GM19025 (cell line): Measurements from ENCODE around the gene EYS.
"Not testable (repeated sequence)": the region's sequence is repeated elsewhere in the genome, so short reads cannot be mapped to it uniquely, and the experiment has no call there.

ENCODE experiments used
- ATAC-seq: cut with Tn5 transposase; IDR thresholded peaks from one replicate; pipeline ENCODE4 v1.9.1; 2021; ENCODE audit warnings: mild to moderate bottlenecking, low read depth, moderate library complexity; ENCODE audit not compliant: unreplicated experiment

The EYS gene

GRCh38 chr6:65637289-65638046, 69.6 kb downstream of the EYS start:
- no peak for ATAC-seq

GRCh38 chr6:65633501-65633900, 73.5 kb downstream of the EYS start:
- no peak for ATAC-seq

- no peak for ATAC-seq
Measured at GRCh38 chr6:65631711-65632110, 75.3 kb downstream of the EYS start.

GRCh38 chr6:65627434-65627999, 79.5 kb downstream of the EYS start:
- ATAC-seq = not testable (repeated sequence)

GRCh38 chr6:65627015-65627414, 80.0 kb downstream of the EYS start:
- no peak for ATAC-seq

- no peak for ATAC-seq
Measured at GRCh38 chr6:65623566-65623965, 83.5 kb downstream of the EYS start.

- ATAC-seq = no peak
Measured at GRCh38 chr6:65610746-65611145, 96.3 kb downstream of the EYS start.

GRCh38 chr6:65595540-65595939, 111.5 kb downstream of the EYS start:
- no peak for ATAC-seq

GRCh38 chr6:65570340-65570739, 136.7 kb downstream of the EYS start:
- ATAC-seq = no peak

GRCh38 chr6:65569505-65569904, 137.5 kb downstream of the EYS start:
- ATAC-seq = no peak

GRCh38 chr6:65569056-65569455, 138.0 kb downstream of the EYS start:
- ATAC-seq = not testable (repeated sequence)

- no peak for ATAC-seq
Measured at GRCh38 chr6:65566117-65566516, 140.9 kb downstream of the EYS start.

- ATAC-seq = no peak
Measured at GRCh38 chr6:65558071-65558470, 149.0 kb downstream of the EYS start.

- no peak for ATAC-seq
Measured at GRCh38 chr6:65557224-65557623, 149.8 kb downstream of the EYS start.

- ATAC-seq = no peak
Measured at GRCh38 chr6:65546894-65547293, 160.1 kb downstream of the EYS start.

GRCh38 chr6:65545920-65546319, 161.1 kb downstream of the EYS start:
- ATAC-seq = no peak

GRCh38 chr6:65538644-65539043, 168.4 kb downstream of the EYS start:
- ATAC-seq = no peak

GRCh38 chr6:65537600-65537999, 169.4 kb downstream of the EYS start:
- ATAC-seq = no peak

GRCh38 chr6:65531533-65531932, 175.5 kb downstream of the EYS start:
- no peak for ATAC-seq

GRCh38 chr6:65524232-65524631, 182.8 kb downstream of the EYS start:
- ATAC-seq = no peak

GRCh38 chr6:65505736-65506135, 201.3 kb downstream of the EYS start:
- ATAC-seq = no peak

- ATAC-seq = no peak
Measured at GRCh38 chr6:65501045-65501444, 206.0 kb downstream of the EYS start.
